Cerebellar nuclear complex (tissue), 1 donor: ENCODE measurements around the gene MTFR1L.
A peak's percentile ranks its signal among the peaks of the same experiment; 100 is the strongest.

ENCODE experiments used
- DNase-seq, 2 experiments: peaks; one replicate each; lab custom pipeline; 2025; lab: John Stamatoyannopoulos, UW

Gene MTFR1L

GRCh38 chr1:25819491-25820246 is at the start of gene MTFR1L:
Gene MTFR1L (plus strand): TSS chr1:25819954. CDS start chr1:25823105, 3,151 bp downstream.
- DNase-seq = peak in 1 of 2 experiments; percentile 72

GRCh38 chr1:25770541-25771220 is 49.1 kb upstream of the MTFR1L start:
- DNase-seq = no peak

- peak in 1 of 2 experiments; percentile 17 for DNase-seq
Measured at GRCh38 chr1:25771221-25772114, 48.3 kb upstream of the MTFR1L start.

- no peak for DNase-seq
Measured at GRCh38 chr1:25772164-25772563, 47.6 kb upstream of the MTFR1L start.

- no peak for DNase-seq
Measured at GRCh38 chr1:25772692-25773245, 47.0 kb upstream of the MTFR1L start.

- DNase-seq = no peak
Measured at GRCh38 chr1:25773441-25774125, 46.2 kb upstream of the MTFR1L start.

- no peak for DNase-seq
Measured at GRCh38 chr1:25774206-25774803, 45.4 kb upstream of the MTFR1L start.

- DNase-seq = peak in 1 of 2 experiments; percentile 50
Measured at GRCh38 chr1:25774921-25775771, 44.6 kb upstream of the MTFR1L start.

- DNase-seq = no peak
Measured at GRCh38 chr1:25779388-25779787, 40.4 kb upstream of the MTFR1L start.

GRCh38 chr1:25779894-25780293 is 39.9 kb upstream of the MTFR1L start:
- no peak for DNase-seq

- DNase-seq = no peak
Measured at GRCh38 chr1:25780318-25781129, 39.2 kb upstream of the MTFR1L start.

GRCh38 chr1:25781130-25781433 is 38.7 kb upstream of the MTFR1L start:
- DNase-seq = no peak

GRCh38 chr1:25782608-25783201 is 37.0 kb upstream of the MTFR1L start:
- DNase-seq = no peak

- DNase-seq = peak; percentile 27 to 53
Measured at GRCh38 chr1:25784575-25785051, 35.1 kb upstream of the MTFR1L start.

- DNase-seq = no peak
Measured at GRCh38 chr1:25785333-25786067, 34.3 kb upstream of the MTFR1L start.

- DNase-seq = no peak
Measured at GRCh38 chr1:25786887-25787759, 32.6 kb upstream of the MTFR1L start.

GRCh38 chr1:25787760-25788166 is 32.0 kb upstream of the MTFR1L start:
- DNase-seq = no peak
